NCI-H2196 treated with DMSO at 0.1 percent for 48 hours (cell line): Measurements from ENCODE around the gene DUSP10.

Experiments used
- DNase-seq: peaks from one replicate; lab custom pipeline; 2025; ENCODE audit not compliant: unreplicated experiment; lab: John Stamatoyannopoulos, UW

The DUSP10 gene

DNA sequence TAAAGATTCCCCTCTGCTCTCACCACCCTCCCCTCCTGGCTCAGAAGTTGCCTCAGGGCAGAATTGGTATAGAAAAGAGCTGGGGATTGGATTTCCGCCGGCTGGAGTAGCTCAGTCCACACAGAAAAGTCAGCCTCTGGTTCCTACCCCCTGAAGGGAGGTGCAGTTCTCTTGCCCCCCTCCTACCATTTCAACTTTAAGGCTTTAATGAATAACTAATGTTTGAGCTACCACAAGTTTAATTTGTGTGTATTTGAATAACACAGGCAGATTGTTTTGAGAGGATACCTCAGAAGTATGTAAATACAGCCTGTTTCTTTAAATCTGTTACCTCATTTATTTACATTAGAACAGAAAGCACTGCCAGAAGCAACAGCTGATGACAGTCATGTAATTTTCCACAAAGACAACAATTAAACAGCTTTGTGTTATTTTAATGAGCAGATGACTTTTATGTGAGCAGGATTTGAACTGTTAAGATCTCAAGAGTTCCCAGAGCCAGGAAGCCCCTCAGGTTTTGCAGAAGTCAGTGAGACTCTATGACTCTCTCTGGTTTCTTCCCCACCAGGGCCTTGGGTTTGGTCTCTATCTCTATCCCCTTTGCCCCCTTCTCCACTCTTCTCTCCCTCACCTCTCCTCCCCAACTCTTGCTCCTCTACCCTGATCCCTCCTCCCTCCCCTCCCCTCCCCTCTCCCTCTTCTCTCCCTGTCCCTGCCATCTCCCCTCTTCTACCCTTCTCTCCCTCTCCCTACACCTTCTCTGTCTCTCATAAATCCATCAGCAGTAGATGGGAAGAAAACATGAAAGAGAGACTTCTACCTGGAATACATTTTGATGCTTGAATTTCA, 26.3 kb downstream of the DUSP10 start:
- DNase-seq: peak; percentile 95

GRCh38 chr1:221714227-221715152, 27.4 kb downstream of the DUSP10 start:
- peak; percentile 72 for DNase-seq

DNA sequence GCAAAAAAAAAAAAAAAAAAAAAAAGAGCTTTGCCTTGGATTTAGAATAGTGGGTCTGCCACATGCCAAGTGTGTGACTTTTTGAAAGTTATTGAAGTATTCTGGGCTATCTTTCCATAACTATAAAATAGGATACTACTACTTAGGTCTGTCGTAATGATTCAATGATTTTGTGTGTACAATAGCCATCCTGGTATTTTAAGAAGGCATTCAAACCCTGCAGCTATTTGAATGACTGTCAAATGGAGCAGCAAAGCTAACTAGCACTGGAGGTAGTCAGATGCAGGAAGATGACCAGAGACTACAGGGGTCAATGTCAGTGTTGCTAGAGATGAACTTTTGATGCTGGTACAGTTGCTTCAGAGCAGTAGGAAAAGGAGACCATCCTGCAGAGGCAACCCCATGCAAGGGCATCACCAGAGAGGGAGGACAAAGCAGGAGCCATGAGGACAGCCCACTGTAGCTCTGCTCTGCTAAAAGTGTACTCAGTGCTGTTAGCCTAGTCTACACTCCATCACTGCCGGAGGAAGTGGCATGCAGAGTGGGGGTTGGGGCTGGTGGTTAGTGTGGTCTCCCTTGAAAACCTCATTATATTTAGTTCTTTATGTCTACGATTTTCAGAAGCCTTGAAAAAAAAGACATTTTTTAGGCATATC, 29.0 kb downstream of the DUSP10 start:
- no peak for DNase-seq

DNA sequence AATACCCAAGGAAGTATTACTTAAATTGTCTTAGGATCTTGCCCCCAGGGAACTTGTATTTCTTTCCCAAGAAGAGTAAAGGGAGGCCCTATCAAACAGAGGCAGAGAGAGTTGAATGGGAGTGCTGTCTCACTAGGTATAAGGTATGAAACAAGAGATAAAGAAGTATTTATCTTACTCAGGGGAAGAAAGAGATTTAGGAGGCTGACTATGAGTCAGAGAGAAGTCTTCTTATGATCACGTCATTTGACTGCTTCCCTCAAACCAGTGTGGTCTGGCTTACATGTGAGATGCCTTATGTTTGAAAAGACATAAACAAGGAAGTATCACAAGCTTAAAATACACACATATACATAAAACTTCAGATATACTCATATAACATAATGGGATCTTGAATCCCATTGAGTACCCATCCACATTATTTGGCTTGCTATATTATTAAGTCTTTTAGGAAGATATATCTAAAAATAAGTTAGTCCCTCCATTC, 29.6 kb downstream of the DUSP10 start:
- DNase-seq: no peak

DNA sequence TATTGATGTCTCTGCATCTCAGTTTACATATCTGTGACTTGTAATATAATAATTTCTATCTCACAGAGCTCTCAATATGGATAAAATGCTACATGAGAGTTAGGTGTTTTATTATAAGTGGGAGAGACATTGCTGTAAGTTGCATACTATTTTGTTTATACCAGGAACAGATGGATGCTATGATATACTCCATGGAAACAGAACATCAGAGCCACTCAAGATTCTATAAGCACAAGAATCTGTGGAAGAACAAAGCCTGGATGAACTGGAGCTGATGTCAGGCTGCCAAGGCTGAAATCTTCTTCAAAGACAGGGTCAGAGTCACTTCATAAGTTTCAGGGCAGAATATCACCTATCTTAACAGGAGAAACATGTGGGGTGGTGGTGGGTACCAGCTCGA, 30.2 kb downstream of the DUSP10 start:
- DNase-seq: no peak

- DNase-seq: no peak
Measured at GRCh38 chr1:221711063-221711577, 30.8 kb downstream of the DUSP10 start.

GRCh38 chr1:221709854-221710253, 32.0 kb downstream of the DUSP10 start:
- DNase-seq: no peak

- DNase-seq: peak; percentile 96
Measured at GRCh38 chr1:221708987-221709386, 32.9 kb downstream of the DUSP10 start.

DNA sequence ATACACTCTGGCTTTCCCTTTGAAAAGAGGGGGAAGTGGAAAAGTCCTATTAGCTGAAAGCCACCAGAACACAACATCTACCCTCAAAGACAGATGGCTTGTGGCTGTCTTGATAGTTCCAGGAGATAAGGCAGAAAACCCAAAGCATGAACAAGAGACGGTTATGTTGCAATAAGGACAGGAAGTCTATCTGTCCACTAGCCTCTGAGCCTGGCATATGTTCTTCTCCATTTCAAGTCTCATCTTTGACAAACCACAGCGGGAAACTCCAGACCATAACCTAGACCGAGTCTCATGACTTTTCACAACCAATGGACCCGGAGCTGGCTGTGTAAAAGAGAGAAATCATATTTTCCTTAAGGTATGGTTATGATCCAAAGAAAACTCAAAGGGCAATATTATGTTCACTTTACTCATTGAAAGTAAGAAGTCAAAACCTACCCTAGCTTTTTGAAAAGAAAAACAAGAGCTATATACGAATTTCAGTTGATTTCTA, 33.8 kb downstream of the DUSP10 start:
- DNase-seq: peak; percentile 39

DNA sequence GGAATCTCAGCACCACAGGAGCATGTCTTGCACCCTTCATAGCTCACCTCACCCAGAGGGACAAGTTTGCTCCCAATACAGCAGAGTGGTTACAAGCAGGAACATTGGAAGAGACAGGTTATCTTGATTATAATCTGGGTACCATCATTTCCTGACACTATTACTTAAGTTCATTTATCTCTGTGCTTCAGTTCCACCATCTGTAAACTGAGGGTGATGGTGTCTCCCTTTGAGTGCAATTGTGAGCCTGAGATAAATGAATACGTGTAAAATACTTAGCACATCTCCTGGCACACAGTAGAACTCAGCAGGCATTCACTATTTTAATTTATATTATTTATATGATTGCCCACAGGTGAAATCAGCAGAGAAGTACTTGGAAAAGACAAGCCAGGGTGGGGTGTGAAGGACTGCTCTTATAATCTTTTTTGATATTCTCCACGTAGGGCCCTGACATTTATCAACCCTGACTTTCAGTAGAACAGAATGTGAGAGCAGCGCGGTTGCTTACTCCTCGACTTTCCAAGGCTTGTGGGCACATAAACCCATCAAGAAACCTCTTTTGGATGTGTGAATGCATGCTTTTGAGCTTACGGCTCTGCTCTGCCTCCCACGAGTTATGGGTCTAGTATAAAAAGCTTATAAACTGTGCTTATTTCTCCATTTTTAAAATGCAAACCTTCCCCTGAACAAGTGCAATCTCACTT, 34.9 kb downstream of the DUSP10 start:
- DNase-seq: no peak

DNA sequence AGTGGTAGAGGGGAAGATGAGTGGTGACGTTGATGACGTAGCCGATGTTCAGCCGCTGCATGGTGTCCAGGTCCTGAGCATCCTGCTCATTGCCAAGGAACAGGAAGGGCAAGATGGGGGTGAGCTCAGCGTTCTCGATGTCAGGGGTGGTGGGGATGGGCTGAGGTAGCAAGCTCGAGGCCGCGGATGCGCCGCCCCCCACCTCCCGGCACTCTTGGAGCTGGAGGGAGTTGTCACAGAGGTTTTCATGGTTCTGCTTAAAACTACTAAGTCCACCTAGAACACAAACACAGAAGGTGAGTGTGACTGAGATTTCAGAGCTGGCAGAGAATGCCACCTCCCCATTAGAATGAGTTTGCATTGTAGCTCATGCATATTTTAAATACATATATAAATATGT, 35.7 kb downstream of the DUSP10 start:
- DNase-seq: no peak

GRCh38 chr1:221704306-221704705, 37.6 kb downstream of the DUSP10 start:
- no peak for DNase-seq

- DNase-seq: no peak
Measured at GRCh38 chr1:221701570-221702186, 40.2 kb downstream of the DUSP10 start.

GRCh38 chr1:221700948-221701347, 40.9 kb downstream of the DUSP10 start:
- no peak for DNase-seq

DNA sequence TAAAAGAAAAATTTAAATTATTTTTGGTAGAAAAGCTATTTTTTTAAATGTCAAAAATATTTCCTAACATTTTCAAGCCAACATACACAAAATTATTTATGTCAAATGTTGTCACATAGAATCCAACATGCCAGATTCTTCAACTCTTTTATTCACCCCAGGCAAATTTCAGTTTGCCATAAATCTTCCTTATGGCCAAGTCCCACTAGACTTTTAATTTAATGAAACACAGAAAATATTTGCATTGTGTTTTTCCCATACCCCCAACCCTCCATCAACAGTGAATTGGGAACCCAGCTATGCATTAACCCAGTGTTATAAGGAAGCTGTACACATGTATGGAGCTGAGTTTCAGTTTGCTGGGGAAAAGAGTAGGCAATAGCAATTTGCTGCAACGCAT, 41.4 kb downstream of the DUSP10 start:
- no peak for DNase-seq

- no peak for DNase-seq
Measured at GRCh38 chr1:221699978-221700519, 41.8 kb downstream of the DUSP10 start.

DNA sequence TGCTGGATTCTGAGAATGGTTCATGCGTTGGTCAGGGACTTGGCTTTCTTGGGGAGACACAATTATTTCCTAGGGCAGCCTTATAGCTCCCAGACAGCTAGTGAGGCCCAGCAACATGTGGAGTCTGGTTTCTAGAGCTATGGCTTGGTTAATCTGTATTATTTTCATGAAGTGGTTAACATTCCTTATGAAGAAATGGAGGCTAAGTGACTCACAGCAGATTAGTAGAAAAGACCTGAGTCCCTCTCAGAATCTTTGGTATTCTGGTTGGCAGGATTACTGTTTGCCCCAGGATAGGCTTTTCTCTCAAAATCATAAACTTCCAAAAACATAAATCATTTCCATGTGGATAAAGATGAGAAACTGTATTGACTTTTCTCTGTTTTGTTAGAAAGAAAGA, 42.3 kb downstream of the DUSP10 start:
- DNase-seq: no peak

- DNase-seq: no peak
Measured at GRCh38 chr1:221698579-221699349, 43.1 kb downstream of the DUSP10 start.

- DNase-seq: no peak
Measured at GRCh38 chr1:221697923-221698425, 43.9 kb downstream of the DUSP10 start.
